Activated CD4-positive, alpha-beta T cell treated with anti-CD3 and anti-CD28 coated beads, Interleukin-10, Interleukin-2, amounts not matched to agents 100 ng/mL and 50 ng/mL, durations not matched to agents 16 hours and 8 hours (primary cell): ENCODE results near the gene CCDC18.
"Not testable (repeated sequence)": the region's sequence is repeated elsewhere in the genome, so short reads cannot be mapped to it uniquely, and the experiment has no call there.

Source experiments
- DNase-seq: peaks from one replicate; pipeline ENCODE4 v3.0.0-alpha.2; 2020

CCDC18 gene

GRCh38 chr1:93180723-93181613 lies at the start of gene CCDC18:
CCDC18 (plus strand) TSS chr1:93180724; CDS start chr1:93183362, 2,638 bp downstream.
- peak; percentile 66 for DNase-seq

GRCh38 chr1:93132638-93133037 lies 47.9 kb upstream of the CCDC18 start:
- no peak for DNase-seq

- no peak for DNase-seq
Measured at GRCh38 chr1:93136445-93136844, 44.1 kb upstream of the CCDC18 start.

GRCh38 chr1:93137604-93138292 lies 42.8 kb upstream of the CCDC18 start:
- no peak for DNase-seq

- no peak for DNase-seq
Measured at GRCh38 chr1:93140106-93140505, 40.4 kb upstream of the CCDC18 start.

- no peak for DNase-seq
Measured at GRCh38 chr1:93142161-93142560, 38.4 kb upstream of the CCDC18 start.

GRCh38 chr1:93143136-93143535 lies 37.4 kb upstream of the CCDC18 start:
- DNase-seq = no peak

GRCh38 chr1:93143769-93144168 lies 36.8 kb upstream of the CCDC18 start:
- no peak for DNase-seq

GRCh38 chr1:93148001-93148400 lies 32.5 kb upstream of the CCDC18 start:
- DNase-seq = no peak

GRCh38 chr1:93150729-93151128 lies 29.8 kb upstream of the CCDC18 start:
- no peak for DNase-seq

- no peak for DNase-seq
Measured at GRCh38 chr1:93151474-93151873, 29.1 kb upstream of the CCDC18 start.

GRCh38 chr1:93152835-93153234 lies 27.7 kb upstream of the CCDC18 start:
- no peak for DNase-seq

- no peak for DNase-seq
Measured at GRCh38 chr1:93154898-93155297, 25.6 kb upstream of the CCDC18 start.

- DNase-seq = peak; percentile 32
Measured at GRCh38 chr1:93155335-93155734, 25.2 kb upstream of the CCDC18 start.

- DNase-seq = no peak
Measured at GRCh38 chr1:93159337-93159736, 21.2 kb upstream of the CCDC18 start.

- DNase-seq = not testable (repeated sequence)
Measured at GRCh38 chr1:93163314-93163713, 17.2 kb upstream of the CCDC18 start.

- DNase-seq = no peak
Measured at GRCh38 chr1:93164816-93165215, 15.7 kb upstream of the CCDC18 start.

- DNase-seq = not testable (repeated sequence)
Measured at GRCh38 chr1:93165895-93166294, 14.6 kb upstream of the CCDC18 start.

- no peak for DNase-seq
Measured at GRCh38 chr1:93167006-93167405, 13.5 kb upstream of the CCDC18 start.

- not testable (repeated sequence) for DNase-seq
Measured at GRCh38 chr1:93170141-93170678, 10.3 kb upstream of the CCDC18 start.

- DNase-seq = no peak
Measured at GRCh38 chr1:93171549-93172034, 8.9 kb upstream of the CCDC18 start.

GRCh38 chr1:93172778-93173177 lies 7.7 kb upstream of the CCDC18 start:
- DNase-seq = no peak

- DNase-seq = not testable (repeated sequence)
Measured at GRCh38 chr1:93174638-93175037, 5.9 kb upstream of the CCDC18 start.

- no peak for DNase-seq
Measured at GRCh38 chr1:93177991-93178390, 2.5 kb upstream of the CCDC18 start.
